Smooth muscle cell (in vitro differentiated cells): ENCODE results near the gene AQP2. TPM values are rescaled to one million over a fixed set of nuclear protein-coding genes. Genes with fewer than 3 reads are reported as not detected.

Source experiments
- DNase-seq: peaks from one replicate; lab custom pipeline; 2025; ENCODE audit not compliant: unreplicated experiment; lab: John Stamatoyannopoulos, UW
- H2AFZ ChIP-seq: fragments of 200-600 bp; sonication (generic); 2 replicates; pipeline ENCODE4 v1.6.0; 2016; ENCODE audit warnings: antibody characterized with exemption, low read depth, mild to moderate bottlenecking
- H3F3A ChIP-seq: fragments of 200-600 bp; sonication (generic); 2 replicates; pipeline ENCODE4 v1.6.0; 2017; ENCODE audit warnings: antibody characterized with exemption, low read depth
- H3K27ac ChIP-seq: fragments of 200-600 bp; sonication (generic); 2 replicates; pipeline ENCODE4 v1.5.1; 2016; ENCODE audit warnings: low read depth, mild to moderate bottlenecking
- H3K27me3 ChIP-seq: fragments of 200-600 bp; sonication (generic); 2 replicates; pipeline ENCODE4 v1.6.1; 2016; ENCODE audit warnings: low read depth, mild to moderate bottlenecking
- H3K36me3 ChIP-seq: fragments of 200-600 bp; sonication (generic); 2 replicates; pipeline ENCODE4 v1.5.1; 2016; ENCODE audit warnings: low read depth
- H3K4me1 ChIP-seq: fragments of 200-600 bp; sonication (generic); 2 replicates; pipeline ENCODE4 v1.5.1; 2016; ENCODE audit warnings: low read depth
- H3K4me2 ChIP-seq: fragments of 200-600 bp; sonication (generic); 2 replicates; pipeline ENCODE4 v1.6.0; 2016; ENCODE audit warnings: mild to moderate bottlenecking
- H3K4me3 ChIP-seq: fragments of 200-600 bp; sonication (generic); 2 replicates; pipeline ENCODE4 v1.5.1; 2016; ENCODE audit warnings: mild to moderate bottlenecking
- H3K79me2 ChIP-seq: fragments of 200-600 bp; sonication (generic); 2 replicates; pipeline ENCODE4 v1.6.0; 2016; ENCODE audit warnings: low read depth, mild to moderate bottlenecking
- H3K9ac ChIP-seq: fragments of 200-600 bp; sonication (generic); 2 replicates; pipeline ENCODE4 v1.6.0; 2016; ENCODE audit warnings: low read depth
- H3K9me3 ChIP-seq: fragments of 200-600 bp; sonication (generic); replicated peaks from 2 replicates; pipeline ENCODE4 v1.5.1; 2016; ENCODE audit warnings: low read depth
- H4K20me1 ChIP-seq: fragments of 200-600 bp; sonication (generic); 2 replicates; pipeline ENCODE4 v1.6.0; 2016; ENCODE audit warnings: low read depth
- WGBS: methylation state at CpG from one replicate; pipeline ENCODE4 v1.1.7; 2016; ENCODE audit warnings: low lambda C conversion rate; 5-methylcytosine and 5-hydroxymethylcytosine counted together
- polyA plus RNA-seq: library from polyadenylated mRNA; unstranded; fragments of >200 nt; fragmentation: Nextera tagmentation; extraction: Ambion mirVana; gene quantifications from 2 replicates; pipeline ENCODE4 v1.2.1, GENCODE V29; 2016
- total RNA-seq: library from RNA; depleted of rRNA; stranded (reverse); fragments of >200 nt; gene quantifications from 2 replicates; pipeline ENCODE4 v1.2.3, GENCODE V29; 2014
- TF ChIP-seq, protein P1 (sequence below): fragments of 200-600 bp; sonication (generic); IDR thresholded peaks from 2 replicates; pipeline ENCODE4 v1.5.1; 2017; ENCODE audit warnings: borderline replicate concordance, mild to moderate bottlenecking, antibody characterized with exemption; ENCODE audit not compliant: insufficient read depth, poor library complexity, severe bottlenecking

AQP2 gene
- total and polyA plus RNA-seq, 2 experiments from 2014 or later = 0.13 to 0.14 TPM

GRCh38 chr12:49966511-49967041 lies 16.0 kb downstream of the AQP2 start:
- Histone ChIP-seq H2AFZ (no peak overlapping the region), H3K4me2 (no peak overlapping the region), H3K9me3 (no peaks in the 10 kb centered on the region), H3K36me3 (no peaks in the 10 kb centered on the region), H3F3A (no peaks in the 10 kb centered on the region), H3K27me3 (peaks cover 82% of the 10 kb centered on the region), H3K4me3 (no peak overlapping the region), H3K4me1 (no peaks in the 10 kb centered on the region), H3K27ac (no peak overlapping the region), H4K20me1 (no peaks in the 10 kb centered on the region), H3K9ac (no peak overlapping the region), H3K79me2 (no peaks in the 10 kb centered on the region)
- WGBS = 38% methylated on average over 16 of the region's 16 CpGs
- DNase-seq = no peak
- TF ChIP-seq, protein P1, sequence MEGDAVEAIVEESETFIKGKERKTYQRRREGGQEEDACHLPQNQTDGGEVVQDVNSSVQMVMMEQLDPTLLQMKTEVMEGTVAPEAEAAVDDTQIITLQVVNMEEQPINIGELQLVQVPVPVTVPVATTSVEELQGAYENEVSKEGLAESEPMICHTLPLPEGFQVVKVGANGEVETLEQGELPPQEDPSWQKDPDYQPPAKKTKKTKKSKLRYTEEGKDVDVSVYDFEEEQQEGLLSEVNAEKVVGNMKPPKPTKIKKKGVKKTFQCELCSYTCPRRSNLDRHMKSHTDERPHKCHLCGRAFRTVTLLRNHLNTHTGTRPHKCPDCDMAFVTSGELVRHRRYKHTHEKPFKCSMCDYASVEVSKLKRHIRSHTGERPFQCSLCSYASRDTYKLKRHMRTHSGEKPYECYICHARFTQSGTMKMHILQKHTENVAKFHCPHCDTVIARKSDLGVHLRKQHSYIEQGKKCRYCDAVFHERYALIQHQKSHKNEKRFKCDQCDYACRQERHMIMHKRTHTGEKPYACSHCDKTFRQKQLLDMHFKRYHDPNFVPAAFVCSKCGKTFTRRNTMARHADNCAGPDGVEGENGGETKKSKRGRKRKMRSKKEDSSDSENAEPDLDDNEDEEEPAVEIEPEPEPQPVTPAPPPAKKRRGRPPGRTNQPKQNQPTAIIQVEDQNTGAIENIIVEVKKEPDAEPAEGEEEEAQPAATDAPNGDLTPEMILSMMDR = no peak

- Histone ChIP-seq H3F3A (no peaks in the 10 kb centered on the region), H3K27me3 (peaks cover 83% of the 10 kb centered on the region), H3K9me3 (no peaks in the 10 kb centered on the region), H3K27ac (no peak overlapping the region), H3K4me3 (peak overlapping the region; percentile 36), H4K20me1 (no peaks in the 10 kb centered on the region), H3K4me1 (no peaks in the 10 kb centered on the region), H3K9ac (no peak overlapping the region), H2AFZ (peak overlapping the region; percentile 53), H3K4me2 (peak overlapping the region; percentile 81), H3K36me3 (no peaks in the 10 kb centered on the region), H3K79me2 (no peaks in the 10 kb centered on the region)
- peak; percentile 82 for DNase-seq
- WGBS = 5% methylated on average over 33 of the region's 40 CpGs
- TF ChIP-seq, protein P1 = peak; percentile 75
Measured at GRCh38 chr12:49967042-49967776, 16.7 kb downstream of the AQP2 start.

DNA sequence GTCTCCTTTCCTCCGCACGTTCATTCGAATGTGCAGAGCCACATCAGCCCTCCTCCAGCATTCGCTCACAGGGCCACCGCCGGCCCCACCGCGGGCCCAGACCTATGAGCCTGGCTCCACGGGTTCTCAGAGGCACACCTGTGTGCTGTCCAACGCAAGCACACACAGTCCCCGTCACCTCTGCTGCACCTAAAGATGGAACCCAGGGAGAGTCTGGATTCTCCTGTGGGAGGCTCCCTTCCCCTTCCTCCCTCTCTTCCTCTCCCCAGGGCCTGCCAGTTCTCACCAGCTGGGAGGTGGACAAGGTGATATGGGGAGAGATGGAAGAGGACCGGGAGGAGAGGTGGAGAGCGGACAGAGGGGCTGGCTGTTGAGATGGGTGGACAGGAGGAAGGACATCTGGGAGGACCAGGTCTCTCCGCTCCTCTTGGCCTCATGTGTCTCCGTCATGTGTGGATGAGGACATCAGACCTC lies 17.3 kb downstream of the AQP2 start:
- WGBS = 50% methylated on average over 15 of the region's 15 CpGs
- no peaks in the 10 kb centered on the region for H3K36me3 ChIP-seq
- H2AFZ ChIP-seq = no peak overlapping the region
- no peaks in the 10 kb centered on the region for H3F3A ChIP-seq
- peaks cover 77% of the 10 kb centered on the region for H3K27me3 ChIP-seq
- H4K20me1 ChIP-seq = no peaks in the 10 kb centered on the region
- no peak for DNase-seq
- TF ChIP-seq, protein P1 = no peak
- H3K27ac ChIP-seq = no peak overlapping the region
- H3K9ac ChIP-seq = no peak overlapping the region
- peak overlapping the region; percentile 36 for H3K4me3 ChIP-seq
- H3K9me3 ChIP-seq = no peaks in the 10 kb centered on the region
- H3K79me2 ChIP-seq = no peaks in the 10 kb centered on the region
- H3K4me2 ChIP-seq = peak overlapping the region; percentile 81
- H3K4me1 ChIP-seq = no peaks in the 10 kb centered on the region

GRCh38 chr12:49968471-49968870 lies 17.9 kb downstream of the AQP2 start:
- Histone ChIP-seq H2AFZ (no peak overlapping the region), H3K36me3 (no peaks in the 10 kb centered on the region), H3K9me3 (no peaks in the 10 kb centered on the region), H4K20me1 (no peaks in the 10 kb centered on the region), H3K27me3 (peaks cover 72% of the 10 kb centered on the region), H3K4me3 (no peak overlapping the region), H3K4me2 (no peak overlapping the region), H3K9ac (no peak overlapping the region), H3K79me2 (no peaks in the 10 kb centered on the region), H3K4me1 (no peaks in the 10 kb centered on the region), H3K27ac (no peak overlapping the region), H3F3A (no peaks in the 10 kb centered on the region)
- TF ChIP-seq, protein P1 = no peak
- WGBS = 98% methylated on average over 6 of the region's 6 CpGs
- no peak for DNase-seq
